GM23338 (cell line): Measurements from ENCODE around the gene CRB2. TPM values are rescaled to one million over a fixed set of nuclear protein-coding genes. Genes with fewer than 3 reads are reported as not detected.

Source experiments
- ATAC-seq: fragments of 200-7000 bp; cut with Tn5 transposase; 3 replicates; pipeline ENCODE4 v1.9.1; 2020
- DNase-seq: peaks from one replicate; pipeline ENCODE4 v3.0.0-alpha.2; 2015; ENCODE audit warnings: low spot score
- H2AFZ ChIP-seq: fragments of 200-600 bp; sonication (generic); 2 replicates; pipeline ENCODE4 v1.8.0; 2016; ENCODE audit warnings: antibody characterized with exemption, mild to moderate bottlenecking, moderate library complexity
- H3F3A ChIP-seq: fragments of 200-600 bp; sonication (generic); replicated peaks from 2 replicates; pipeline ENCODE4 v1.8.0; 2017; ENCODE audit warnings: antibody characterized with exemption, mixed run types, low read depth
- H3K27ac ChIP-seq: fragments of 200-600 bp; sonication (generic); 2 replicates; pipeline ENCODE4 v1.6.1; 2016; ENCODE audit warnings: low read depth
- H3K27me3 ChIP-seq: fragments of 200-600 bp; sonication (generic); 2 replicates; pipeline ENCODE4 v1.8.0; 2016; ENCODE audit warnings: mild to moderate bottlenecking, mixed run types, moderate library complexity; ENCODE audit not compliant: insufficient read depth
- H3K36me3 ChIP-seq: fragments of 200-600 bp; sonication (generic); 2 replicates; pipeline ENCODE4 v1.8.0; 2016; ENCODE audit warnings: mild to moderate bottlenecking; ENCODE audit not compliant: insufficient read depth
- H3K4me1 ChIP-seq: fragments of 200-600 bp; sonication (generic); 2 replicates; pipeline ENCODE4 v1.8.0; 2016; ENCODE audit warnings: mild to moderate bottlenecking, moderate library complexity; ENCODE audit not compliant: insufficient read depth
- H3K4me2 ChIP-seq: fragments of 200-600 bp; sonication (generic); 2 replicates; pipeline ENCODE4 v1.7.1; 2017; ENCODE audit warnings: mixed run types
- H3K4me3 ChIP-seq: fragments of 200-600 bp; sonication (generic); 2 replicates; pipeline ENCODE4 v1.6.1; 2016; ENCODE audit warnings: mixed run types
- H3K79me2 ChIP-seq: fragments of 200-600 bp; sonication (generic); replicated peaks from 2 replicates; pipeline ENCODE4 v1.8.0; 2017; ENCODE audit warnings: mild to moderate bottlenecking; ENCODE audit not compliant: insufficient read depth
- H3K9me2 ChIP-seq: fragments of 200-600 bp; sonication (generic); 2 replicates; pipeline ENCODE4 v1.8.0; 2017; ENCODE audit not compliant: insufficient read depth
- H4K20me1 ChIP-seq: fragments of 200-600 bp; sonication (generic); replicated peaks from 2 replicates; pipeline ENCODE4 v1.8.0; 2017; ENCODE audit warnings: mild to moderate bottlenecking; ENCODE audit not compliant: insufficient read depth
- H3K27ac Mint-ChIP-seq: 2 replicates; pipeline ENCODE4 v1.8.0; 2020; ENCODE audit warnings: inconsistent platforms, mild to moderate bottlenecking, moderate library complexity, mixed read lengths
- H3K27me3 Mint-ChIP-seq: 3 replicates; pipeline ENCODE4 v1.8.0; 2022; ENCODE audit warnings: low read depth, mild to moderate bottlenecking, moderate library complexity, mixed read lengths, inconsistent platforms; ENCODE audit not compliant: insufficient read depth, poor library complexity
- H3K36me3 Mint-ChIP-seq: 3 replicates; pipeline ENCODE4 v1.8.0; 2021; ENCODE audit warnings: low read depth, mild to moderate bottlenecking, inconsistent platforms, moderate library complexity, mixed read lengths
- H3K4me1 Mint-ChIP-seq: 3 replicates; pipeline ENCODE4 v1.8.0; 2020; ENCODE audit warnings: mild to moderate bottlenecking, inconsistent platforms, mixed read lengths
- H3K4me3 Mint-ChIP-seq: 3 replicates; pipeline ENCODE4 v1.8.0; 2021; ENCODE audit warnings: moderate library complexity, mild to moderate bottlenecking, inconsistent platforms, mixed read lengths
- H3K9me3 Mint-ChIP-seq: 3 replicates; pipeline ENCODE4 v1.8.0; 2020; ENCODE audit warnings: moderate library complexity, mild to moderate bottlenecking, inconsistent platforms, mixed read lengths
- CREB1 ChIP-seq: fragments of 250-450 bp; sonication (Bioruptor Pico); IDR thresholded peaks from 2 replicates; pipeline ENCODE4 v1.5.0; 2020; ENCODE audit warnings: low read depth, mild to moderate bottlenecking, moderate library complexity
- EZH2 ChIP-seq: fragments of 200-600 bp; sonication (generic); IDR thresholded peaks from one replicate; pipeline ENCODE4 v1.8.0; 2017; ENCODE audit warnings: antibody characterized with exemption, mild to moderate bottlenecking, low read depth; ENCODE audit not compliant: unreplicated experiment
- NANOG ChIP-seq: IDR thresholded peaks from 2 replicates; pipeline ENCODE4 v1.6.1; 2016; ENCODE audit warnings: antibody characterized with exemption, borderline replicate concordance
- POLR2AphosphoS5 ChIP-seq: IDR thresholded peaks from 2 replicates; pipeline ENCODE4 v1.6.1; 2016; ENCODE audit warnings: antibody characterized with exemption, low read depth
- STAT1 ChIP-seq: IDR thresholded peaks from one replicate; pipeline ENCODE4 v1.6.1; 2016; ENCODE audit warnings: antibody characterized with exemption; ENCODE audit not compliant: unreplicated experiment
- ZNF114 ChIP-seq: fragments of 250-450 bp; sonication (Bioruptor Pico); IDR thresholded peaks from 2 replicates; pipeline ENCODE4 v1.5.0; 2020; ENCODE audit warnings: mild to moderate bottlenecking, moderate library complexity
- ZNF331 ChIP-seq: fragments of 250-450 bp; sonication (Bioruptor Pico); IDR thresholded peaks from 2 replicates; pipeline ENCODE4 v1.5.0; 2020; ENCODE audit warnings: low read depth, mild to moderate bottlenecking, moderate library complexity
- polyA plus RNA-seq: library from polyadenylated mRNA; unstranded; fragments of >200 nt; fragmentation: Nextera tagmentation; extraction: Ambion mirVana; gene quantifications from 2 replicates; pipeline ENCODE4 v1.2.1, GENCODE V29; 2016
- total RNA-seq: library from RNA; depleted of rRNA; stranded (reverse); fragments of >200 nt; shearing (Covaris generic); gene quantifications from 2 replicates; pipeline ENCODE4 v1.2.3, GENCODE V29; 2014
- TF ChIP-seq, protein P1 (sequence below), 2 experiments: fragments of 200-600 bp in 1 of 2; sonication (generic) in 1 of 2; conservative IDR thresholded peaks; 2 replicates each; pipeline versions ENCODE4 v1.5.1 to v1.6.1; 2016 to 2017; ENCODE audit warnings: antibody characterized with exemption in 2 of 2, low read depth in 2 of 2, mild to moderate bottlenecking in 2 of 2, moderate library complexity in 1 of 2
- TF ChIP-seq, protein P2 (sequence below): IDR thresholded peaks from one replicate; pipeline ENCODE4 v1.6.1; 2018; ENCODE audit warnings: antibody characterized with exemption; ENCODE audit not compliant: unreplicated experiment
- TF ChIP-seq, protein P3 (sequence below): IDR thresholded peaks from 2 replicates; pipeline ENCODE4 v1.6.1; 2016; ENCODE audit warnings: antibody characterized with exemption

Gene CRB2
- total and polyA plus RNA-seq, 2 experiments from 2014 or later = 0.34 to 10.2 TPM

DNA sequence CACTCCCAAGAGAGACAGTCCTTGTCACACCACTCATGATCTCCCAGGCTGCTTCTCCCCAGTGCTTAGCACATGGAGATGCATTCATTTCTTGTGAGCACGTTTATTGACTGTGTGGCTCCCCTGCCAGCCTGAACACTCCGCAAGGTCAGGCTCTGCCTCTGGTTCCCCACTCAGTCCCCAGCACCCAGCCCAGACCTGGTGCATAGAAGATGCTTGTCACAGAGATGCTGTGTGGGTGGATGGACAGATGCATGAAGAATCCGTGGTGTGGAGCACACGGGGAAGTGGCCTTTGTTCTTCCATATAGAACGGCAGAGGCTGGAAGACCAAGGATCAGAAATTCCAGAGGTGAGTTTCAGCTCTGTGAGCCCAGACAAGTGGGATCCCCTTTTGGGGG lies 13.8 kb upstream of the CRB2 start:
- no peak overlapping the region for H3K4me3 ChIP-seq
- H3K79me2 ChIP-seq = no peaks in the 10 kb centered on the region
- no peak overlapping the region for H3K27ac ChIP-seq
- H3K9me2 ChIP-seq = no peaks in the 10 kb centered on the region
- Mint-ChIP-seq H3K36me3 (no peaks in the 10 kb centered on the region), H3K27ac (no peak overlapping the region), H3K4me3 (no peak overlapping the region), H3K27me3 (peaks cover 4% of the 10 kb centered on the region), H3K4me1 (peaks cover 19% of the 10 kb centered on the region), H3K9me3 (no peaks in the 10 kb centered on the region)
- TF ChIP-seq, protein P1, sequence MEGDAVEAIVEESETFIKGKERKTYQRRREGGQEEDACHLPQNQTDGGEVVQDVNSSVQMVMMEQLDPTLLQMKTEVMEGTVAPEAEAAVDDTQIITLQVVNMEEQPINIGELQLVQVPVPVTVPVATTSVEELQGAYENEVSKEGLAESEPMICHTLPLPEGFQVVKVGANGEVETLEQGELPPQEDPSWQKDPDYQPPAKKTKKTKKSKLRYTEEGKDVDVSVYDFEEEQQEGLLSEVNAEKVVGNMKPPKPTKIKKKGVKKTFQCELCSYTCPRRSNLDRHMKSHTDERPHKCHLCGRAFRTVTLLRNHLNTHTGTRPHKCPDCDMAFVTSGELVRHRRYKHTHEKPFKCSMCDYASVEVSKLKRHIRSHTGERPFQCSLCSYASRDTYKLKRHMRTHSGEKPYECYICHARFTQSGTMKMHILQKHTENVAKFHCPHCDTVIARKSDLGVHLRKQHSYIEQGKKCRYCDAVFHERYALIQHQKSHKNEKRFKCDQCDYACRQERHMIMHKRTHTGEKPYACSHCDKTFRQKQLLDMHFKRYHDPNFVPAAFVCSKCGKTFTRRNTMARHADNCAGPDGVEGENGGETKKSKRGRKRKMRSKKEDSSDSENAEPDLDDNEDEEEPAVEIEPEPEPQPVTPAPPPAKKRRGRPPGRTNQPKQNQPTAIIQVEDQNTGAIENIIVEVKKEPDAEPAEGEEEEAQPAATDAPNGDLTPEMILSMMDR (conservative IDR thresholded peaks at IDR 0.05; ENCODE audit: low read depth in 2 of 2) = no peak
- no peak for TF ChIP-seq CREB1 (CRISPR knock-in tag)
- no peak for TF ChIP-seq NANOG
- TF ChIP-seq POLR2AphosphoS5 = no peak
- TF ChIP-seq, protein P2, sequence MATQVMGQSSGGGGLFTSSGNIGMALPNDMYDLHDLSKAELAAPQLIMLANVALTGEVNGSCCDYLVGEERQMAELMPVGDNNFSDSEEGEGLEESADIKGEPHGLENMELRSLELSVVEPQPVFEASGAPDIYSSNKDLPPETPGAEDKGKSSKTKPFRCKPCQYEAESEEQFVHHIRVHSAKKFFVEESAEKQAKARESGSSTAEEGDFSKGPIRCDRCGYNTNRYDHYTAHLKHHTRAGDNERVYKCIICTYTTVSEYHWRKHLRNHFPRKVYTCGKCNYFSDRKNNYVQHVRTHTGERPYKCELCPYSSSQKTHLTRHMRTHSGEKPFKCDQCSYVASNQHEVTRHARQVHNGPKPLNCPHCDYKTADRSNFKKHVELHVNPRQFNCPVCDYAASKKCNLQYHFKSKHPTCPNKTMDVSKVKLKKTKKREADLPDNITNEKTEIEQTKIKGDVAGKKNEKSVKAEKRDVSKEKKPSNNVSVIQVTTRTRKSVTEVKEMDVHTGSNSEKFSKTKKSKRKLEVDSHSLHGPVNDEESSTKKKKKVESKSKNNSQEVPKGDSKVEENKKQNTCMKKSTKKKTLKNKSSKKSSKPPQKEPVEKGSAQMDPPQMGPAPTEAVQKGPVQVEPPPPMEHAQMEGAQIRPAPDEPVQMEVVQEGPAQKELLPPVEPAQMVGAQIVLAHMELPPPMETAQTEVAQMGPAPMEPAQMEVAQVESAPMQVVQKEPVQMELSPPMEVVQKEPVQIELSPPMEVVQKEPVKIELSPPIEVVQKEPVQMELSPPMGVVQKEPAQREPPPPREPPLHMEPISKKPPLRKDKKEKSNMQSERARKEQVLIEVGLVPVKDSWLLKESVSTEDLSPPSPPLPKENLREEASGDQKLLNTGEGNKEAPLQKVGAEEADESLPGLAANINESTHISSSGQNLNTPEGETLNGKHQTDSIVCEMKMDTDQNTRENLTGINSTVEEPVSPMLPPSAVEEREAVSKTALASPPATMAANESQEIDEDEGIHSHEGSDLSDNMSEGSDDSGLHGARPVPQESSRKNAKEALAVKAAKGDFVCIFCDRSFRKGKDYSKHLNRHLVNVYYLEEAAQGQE = no peak
- no peak for TF ChIP-seq ZNF114 (CRISPR knock-in tag)
- ATAC-seq (no peak), DNase-seq (no peak)
- H2AFZ ChIP-seq = peak overlapping the region; percentile 66; the same call in 1 of the 2 replicates
- 0 out of 2 replicates have a peak, but pooled peaks cover 3% of the 10 kb centered on the region for H3K4me1 ChIP-seq
- H3F3A ChIP-seq = peaks cover 3% of the 10 kb centered on the region; the same call in 1 of the 2 replicates
- H3K27me3 ChIP-seq = no peaks in the 10 kb centered on the region
- no peaks in the 10 kb centered on the region for H3K36me3 ChIP-seq
- H4K20me1 ChIP-seq = no peaks in the 10 kb centered on the region
- H3K4me2 ChIP-seq = no peak overlapping the region

DNA sequence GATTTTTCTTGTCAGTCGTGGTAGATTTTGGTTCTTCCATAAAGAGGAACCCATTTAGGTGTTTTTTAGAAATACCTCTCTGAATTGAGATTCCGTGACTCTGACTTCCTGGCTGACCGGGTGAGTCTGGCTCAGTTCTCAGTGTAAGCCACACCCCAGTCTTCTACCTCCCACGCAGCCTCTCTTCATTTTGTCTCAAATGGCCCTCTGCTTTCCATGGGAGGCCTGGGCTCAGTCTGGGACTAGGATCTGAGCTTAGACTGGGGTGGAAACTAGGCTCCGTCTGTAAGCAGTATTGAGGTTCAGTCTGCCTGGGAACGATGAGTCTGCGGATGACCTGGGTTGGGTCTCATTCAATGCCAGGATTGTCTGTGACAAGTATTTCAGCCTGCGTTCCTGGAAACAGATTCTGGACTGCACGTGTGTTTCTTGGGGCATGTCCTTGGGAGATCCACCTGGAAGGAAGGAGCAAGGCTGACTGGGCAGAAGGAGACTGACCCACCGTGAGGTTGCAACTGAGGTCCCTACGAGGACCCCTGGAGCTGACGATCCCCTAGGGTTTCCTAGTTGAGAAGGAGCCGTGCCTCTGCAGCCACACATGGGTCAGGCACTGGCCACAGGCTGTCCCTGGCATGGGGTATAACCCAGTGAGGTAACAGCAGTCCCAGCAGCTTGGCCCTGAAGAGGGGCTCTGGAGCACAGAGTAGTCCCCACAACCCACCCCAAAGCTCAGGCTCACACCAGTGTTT lies 12.4 kb upstream of the CRB2 start:
- H3K36me3 ChIP-seq = no peaks in the 10 kb centered on the region
- H3K27ac ChIP-seq = no peak overlapping the region
- ATAC-seq = no peak
- H3K27me3 ChIP-seq = no peaks in the 10 kb centered on the region
- no peak overlapping the region for H3K4me3 ChIP-seq
- no peaks in the 10 kb centered on the region for H3K79me2 ChIP-seq
- no peaks in the 10 kb centered on the region for H3K9me2 ChIP-seq
- Mint-ChIP-seq H3K36me3 (no peaks in the 10 kb centered on the region), H3K4me1 (peaks cover 19% of the 10 kb centered on the region), H3K9me3 (no peaks in the 10 kb centered on the region), H3K27ac (0 out of 2 replicates have a peak overlapping the region, but pooled peaks have one; percentile 12), H3K4me3 (no peak overlapping the region), H3K27me3 (peaks cover 4% of the 10 kb centered on the region)
- H4K20me1 ChIP-seq = no peaks in the 10 kb centered on the region
- H3K4me2 ChIP-seq = no peak overlapping the region
- 0 out of 2 replicates have a peak, but pooled peaks cover 3% of the 10 kb centered on the region for H3K4me1 ChIP-seq
- no peak for DNase-seq
- peak overlapping the region; percentile 84; the same call in 1 of the 2 replicates for H2AFZ ChIP-seq
- peaks cover 7% of the 10 kb centered on the region; the same call in 1 of the 2 replicates for H3F3A ChIP-seq
- TF ChIP-seq, protein P3, sequence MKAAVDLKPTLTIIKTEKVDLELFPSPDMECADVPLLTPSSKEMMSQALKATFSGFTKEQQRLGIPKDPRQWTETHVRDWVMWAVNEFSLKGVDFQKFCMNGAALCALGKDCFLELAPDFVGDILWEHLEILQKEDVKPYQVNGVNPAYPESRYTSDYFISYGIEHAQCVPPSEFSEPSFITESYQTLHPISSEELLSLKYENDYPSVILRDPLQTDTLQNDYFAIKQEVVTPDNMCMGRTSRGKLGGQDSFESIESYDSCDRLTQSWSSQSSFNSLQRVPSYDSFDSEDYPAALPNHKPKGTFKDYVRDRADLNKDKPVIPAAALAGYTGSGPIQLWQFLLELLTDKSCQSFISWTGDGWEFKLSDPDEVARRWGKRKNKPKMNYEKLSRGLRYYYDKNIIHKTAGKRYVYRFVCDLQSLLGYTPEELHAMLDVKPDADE = no peak
- TF ChIP-seq ZNF331 (CRISPR knock-in tag) = no peak
- no peak for TF ChIP-seq NANOG
- no peak for TF ChIP-seq EZH2
- TF ChIP-seq STAT1 = no peak
- TF ChIP-seq ZNF114 (CRISPR knock-in tag) = no peak
- TF ChIP-seq, protein P2 = no peak
- no peak for TF ChIP-seq POLR2AphosphoS5
